IPS-20b (cell line): ENCODE measurements around the gene BHLHE41.
A peak's percentile ranks its signal among the peaks of the same experiment; 100 is the strongest.

Source experiments
- H3K27ac ChIP-seq: one replicate; pipeline ENCODE4 v1.5.1; 2013; ENCODE audit warnings: low read length
- H3K27me3 ChIP-seq: 2 replicates; pipeline ENCODE4 v1.6.1; 2013; ENCODE audit warnings: mild to moderate bottlenecking, low read length, inconsistent platforms; ENCODE audit not compliant: insufficient read depth
- H3K36me3 ChIP-seq: 2 replicates; pipeline ENCODE4 v1.6.1; 2013; ENCODE audit warnings: low read depth, mild to moderate bottlenecking, inconsistent platforms, low read length, moderate library complexity; ENCODE audit not compliant: insufficient read depth
- H3K4me1 ChIP-seq: 2 replicates; pipeline ENCODE4 v1.6.1; 2013; ENCODE audit warnings: mild to moderate bottlenecking, control low read depth, inconsistent platforms, low read length, moderate library complexity; ENCODE audit not compliant: insufficient read depth
- H3K4me3 ChIP-seq: 2 replicates; pipeline ENCODE4 v1.5.1; 2013; ENCODE audit warnings: mild to moderate bottlenecking, low read length, inconsistent platforms
- H3K9ac ChIP-seq: 2 replicates; pipeline ENCODE4 v1.6.1; 2013; ENCODE audit warnings: low read depth, mild to moderate bottlenecking, inconsistent platforms, low read length, moderate library complexity
- H3K9me3 ChIP-seq: 2 replicates; pipeline ENCODE4 v1.6.1; 2013; ENCODE audit warnings: mild to moderate bottlenecking, low read depth, low read length, inconsistent platforms; ENCODE audit not compliant: insufficient read depth

The BHLHE41 gene

DNA sequence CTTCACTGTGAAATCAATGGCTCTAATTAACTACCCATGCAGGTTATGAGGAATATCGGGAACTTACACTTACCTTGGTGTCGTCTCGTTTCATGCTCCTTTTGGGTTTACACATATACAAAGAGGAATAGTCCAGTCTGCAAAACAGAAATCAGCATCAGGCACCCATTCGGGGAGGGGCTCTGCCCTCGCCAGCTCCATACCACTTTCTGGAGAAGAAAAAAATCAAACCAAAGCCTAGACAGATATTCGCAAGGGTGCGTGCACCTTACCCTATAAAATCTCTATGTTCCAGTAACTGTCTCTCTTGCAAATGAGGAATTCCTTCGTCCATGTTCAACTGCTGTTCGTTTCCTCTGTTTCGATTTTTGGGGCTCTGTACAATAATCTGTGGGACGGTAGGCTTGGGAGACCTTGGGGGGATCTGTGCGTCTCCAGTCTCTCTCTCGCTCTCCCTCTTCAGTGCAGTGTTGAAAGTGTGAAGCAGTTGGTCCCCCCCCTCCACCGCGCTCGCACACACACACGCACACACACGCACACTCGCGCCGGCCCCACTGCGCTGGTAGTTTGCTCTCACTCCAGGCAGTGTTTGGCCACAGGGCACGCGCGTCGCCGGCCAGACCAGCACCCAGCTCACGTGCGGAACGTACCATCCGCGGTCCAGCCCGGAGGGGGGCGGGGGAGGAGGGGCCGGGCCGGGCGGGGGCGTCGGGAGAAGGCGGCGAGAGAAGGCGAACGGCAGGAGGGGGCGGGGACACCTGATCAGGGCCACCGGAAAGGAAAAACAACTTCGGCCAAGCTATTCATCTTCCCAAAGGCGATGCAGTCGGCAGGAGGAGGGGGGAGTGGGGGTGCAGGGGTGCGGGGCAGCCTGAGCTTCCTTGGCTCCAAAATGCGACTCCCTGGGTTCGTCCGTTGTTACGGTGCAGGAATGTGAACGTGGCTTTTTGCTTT lies at the start of gene BHLHE41:
BHLHE41 (minus strand) TSS at position 592 of the 954 bp plus-strand sequence; CDS start at position 334, 258 bp downstream.
- Histone ChIP-seq H3K4me3 (peak within 1 kb of the TSS; percentile 84), H3K9me3 (no peaks in the 10 kb centered on the region), H3K27ac (no peak within 1 kb of the TSS), H3K4me1 (peaks cover 24% of the 10 kb centered on the region), H3K27me3 (peaks cover 98% of the 10 kb centered on the region), H3K9ac (peak within 1 kb of the TSS; percentile 58; the same call in 1 of the 2 replicates), H3K36me3 (no peaks in the 10 kb centered on the region)

DNA sequence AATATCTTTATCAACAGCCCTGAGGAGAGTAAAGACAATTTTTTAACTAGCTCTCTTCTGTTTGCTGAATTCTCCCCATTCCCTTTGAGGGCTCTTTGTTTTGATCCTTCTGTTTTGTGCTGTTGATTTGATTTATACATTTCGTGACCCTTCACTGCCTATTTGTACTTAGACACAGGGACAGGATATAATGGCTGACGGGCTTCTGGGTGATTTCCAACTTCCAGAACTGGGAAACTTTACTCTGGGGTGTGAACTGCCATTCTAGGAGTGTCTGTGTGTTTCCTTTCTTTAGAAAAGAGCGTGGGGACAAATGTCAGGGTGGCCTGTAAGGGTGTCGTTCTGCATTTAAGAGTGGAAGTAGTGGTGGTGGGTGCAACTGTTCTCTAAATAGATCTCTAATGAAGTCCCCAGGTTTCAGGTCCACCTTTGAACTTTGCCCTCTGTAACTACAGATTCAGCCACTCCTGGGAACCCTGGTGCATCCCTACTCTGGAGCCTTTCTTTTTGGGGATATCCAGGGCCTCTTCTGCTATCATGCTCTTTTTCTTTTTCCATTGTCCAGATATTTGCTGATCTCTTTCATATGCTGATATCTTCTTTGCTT lies 48.2 kb upstream of the BHLHE41 start:
- Histone ChIP-seq H3K27me3 (no peaks in the 10 kb centered on the region; the same call in 1 of the 2 replicates), H3K36me3 (no peaks in the 10 kb centered on the region), H3K27ac (no peak overlapping the region), H3K9me3 (no peaks in the 10 kb centered on the region), H3K4me1 (no peaks in the 10 kb centered on the region), H3K9ac (no peak overlapping the region), H3K4me3 (no peak overlapping the region)

DNA sequence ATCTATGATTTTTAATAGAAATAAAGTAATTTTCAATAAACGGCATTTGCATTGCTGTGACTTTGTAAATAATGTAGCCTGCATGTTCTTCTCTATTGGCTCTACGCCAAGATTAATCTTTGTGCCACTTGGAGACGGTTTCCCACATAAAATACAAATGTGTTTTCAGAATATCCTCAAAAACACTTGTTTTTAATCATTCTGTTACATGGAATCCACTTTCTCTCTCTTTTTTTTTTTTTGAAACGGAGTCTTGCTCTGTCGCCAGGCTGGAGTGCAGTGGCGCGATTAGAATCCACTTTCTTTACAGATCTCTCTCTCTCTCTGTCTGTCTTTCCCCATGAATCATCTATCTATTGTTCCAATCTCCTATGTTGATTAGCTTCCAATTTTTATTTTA lies 47.7 kb upstream of the BHLHE41 start:
- Histone ChIP-seq H3K9me3 (no peaks in the 10 kb centered on the region), H3K9ac (no peak overlapping the region), H3K27me3 (no peaks in the 10 kb centered on the region), H3K4me3 (no peak overlapping the region), H3K36me3 (no peaks in the 10 kb centered on the region), H3K27ac (no peak overlapping the region), H3K4me1 (no peaks in the 10 kb centered on the region)

- Histone ChIP-seq H3K36me3 (no peaks in the 10 kb centered on the region), H3K4me1 (no peaks in the 10 kb centered on the region), H3K9ac (no peak overlapping the region), H3K27me3 (no peaks in the 10 kb centered on the region), H3K9me3 (no peaks in the 10 kb centered on the region), H3K27ac (no peak overlapping the region), H3K4me3 (no peak overlapping the region)
These were observed 47.2 kb upstream of the BHLHE41 start for GRCh38 chr12:26172013-26172412.

GRCh38 chr12:26164118-26164517 lies 39.3 kb upstream of the BHLHE41 start:
- Histone ChIP-seq H3K27ac (no peak overlapping the region), H3K4me1 (no peaks in the 10 kb centered on the region), H3K27me3 (no peaks in the 10 kb centered on the region), H3K4me3 (no peak overlapping the region), H3K9ac (no peak overlapping the region), H3K9me3 (no peaks in the 10 kb centered on the region), H3K36me3 (no peaks in the 10 kb centered on the region)

- Histone ChIP-seq H3K9me3 (no peaks in the 10 kb centered on the region), H3K4me3 (no peak overlapping the region), H3K27ac (no peak overlapping the region)
These were observed 38.1 kb upstream of the BHLHE41 start for GRCh38 chr12:26162905-26163304.

GRCh38 chr12:26162174-26162573 lies 37.3 kb upstream of the BHLHE41 start:
- Histone ChIP-seq H3K27ac (no peak overlapping the region), H3K36me3 (no peaks in the 10 kb centered on the region), H3K4me3 (no peak overlapping the region), H3K9me3 (no peaks in the 10 kb centered on the region), H3K9ac (no peak overlapping the region), H3K4me1 (no peaks in the 10 kb centered on the region), H3K27me3 (no peaks in the 10 kb centered on the region)

More at GRCh38 chr12:26162905-26163304, 38.1 kb upstream of the BHLHE41 start:
- no peak overlapping the region for H3K9ac ChIP-seq
- H3K36me3 ChIP-seq: no peaks in the 10 kb centered on the region
- H3K27me3 ChIP-seq: no peaks in the 10 kb centered on the region
- no peaks in the 10 kb centered on the region for H3K4me1 ChIP-seq

GRCh38 chr12:26158078-26158764 lies 33.4 kb upstream of the BHLHE41 start:
- no peak overlapping the region for H3K27ac ChIP-seq
- no peak overlapping the region for H3K4me3 ChIP-seq
- no peaks in the 10 kb centered on the region for H3K4me1 ChIP-seq
- H3K36me3 ChIP-seq: no peaks in the 10 kb centered on the region
- no peaks in the 10 kb centered on the region for H3K9me3 ChIP-seq
- H3K9ac ChIP-seq: no peak overlapping the region
- H3K27me3 ChIP-seq: no peaks in the 10 kb centered on the region

GRCh38 chr12:26157001-26157400 lies 32.2 kb upstream of the BHLHE41 start:
- Histone ChIP-seq H3K36me3 (no peaks in the 10 kb centered on the region), H3K27ac (no peak overlapping the region), H3K4me3 (no peak overlapping the region), H3K9me3 (no peaks in the 10 kb centered on the region), H3K4me1 (peaks cover under 1% of the 10 kb centered on the region; the same call in 1 of the 2 replicates), H3K9ac (no peak overlapping the region), H3K27me3 (no peaks in the 10 kb centered on the region)

GRCh38 chr12:26156201-26156871 lies 31.5 kb upstream of the BHLHE41 start:
- H3K9me3 ChIP-seq: no peaks in the 10 kb centered on the region
- no peaks in the 10 kb centered on the region for H3K36me3 ChIP-seq
- no peak overlapping the region for H3K4me3 ChIP-seq
- no peak overlapping the region for H3K9ac ChIP-seq
- H3K27ac ChIP-seq: no peak overlapping the region
- peaks cover 6% of the 10 kb centered on the region; the same call in 1 of the 2 replicates for H3K4me1 ChIP-seq
- H3K27me3 ChIP-seq: no peaks in the 10 kb centered on the region
